Thoracic aorta (tissue), 2 donors: ENCODE results near the gene CCL5. TPM values are rescaled to one million over a fixed set of nuclear protein-coding genes. Genes with fewer than 3 reads are reported as not detected.

Source experiments
- ATAC-seq: fragments of 150-250 bp; one replicate; pipeline ENCODE4 v1.8.0; 2017; ENCODE audit warnings: low read depth; ENCODE audit not compliant: insufficient number of reproducible peaks, low FRiP score
- DNase-seq: peaks from one replicate; pipeline ENCODE4 v3.0.0-alpha.2; 2020; ENCODE audit warnings: low spot score
- H3K27ac ChIP-seq, 2 donors: fragments of 200-600 bp; sonication (generic); 1 replicate in 1 of 2; 2 replicates in 1 of 2; pipeline ENCODE4 v1.5.1; 2016; ENCODE audit warnings: mild to moderate bottlenecking in 2 of 2, moderate library complexity in 2 of 2
- H3K27me3 ChIP-seq: fragments of 200-600 bp; sonication (generic); replicated peaks from 2 replicates; pipeline ENCODE4 v1.6.0; 2016; ENCODE audit warnings: mild to moderate bottlenecking; ENCODE audit not compliant: insufficient read depth
- H3K36me3 ChIP-seq: fragments of 200-600 bp; sonication (generic); one replicate; pipeline ENCODE4 v1.5.1; 2016
- H3K4me1 ChIP-seq, 2 donors: fragments of 200-600 bp; sonication (generic); 1 replicate in 1 of 2; 2 replicates in 1 of 2; pipeline versions ENCODE4 v1.5.1 to v1.6.0; 2016; ENCODE audit warnings: low read depth in 2 of 2, mild to moderate bottlenecking in 1 of 2; ENCODE audit not compliant: control insufficient read depth in 1 of 2
- H3K4me3 ChIP-seq: fragments of 200-600 bp; sonication (generic); 2 replicates; pipeline ENCODE4 v1.5.1; 2016; ENCODE audit warnings: mild to moderate bottlenecking
- H3K9me3 ChIP-seq: fragments of 200-600 bp; sonication (generic); 2 replicates; pipeline ENCODE4 v1.5.1; 2016
- CTCF ChIP-seq: fragments of 200-600 bp; sonication (generic); IDR thresholded peaks from one replicate; pipeline ENCODE4 v1.5.1; 2019; ENCODE audit warnings: antibody characterized with exemption
- total RNA-seq, 2 donors: library from RNA; depleted of rRNA; stranded (reverse); fragments of >200 nt; gene quantifications; one replicate each; pipeline versions ENCODE4 v1.1.0 to v1.2.3, GENCODE V29; 2016

CCL5 gene
- total RNA-seq, 2 donors from 2014 or later = 6.2 to 7.1 TPM

- H3K4me1 ChIP-seq = no peaks in the 10 kb centered on the region
- no peaks in the 10 kb centered on the region for H3K36me3 ChIP-seq
- no peaks in the 10 kb centered on the region for H3K27me3 ChIP-seq
- no peak overlapping the region for H3K27ac ChIP-seq
- no peak for TF ChIP-seq CTCF
- no peak overlapping the region for H3K4me3 ChIP-seq
- ATAC-seq (no peak), DNase-seq (no peak)
- H3K9me3 ChIP-seq = no peaks in the 10 kb centered on the region
These were observed 15.8 kb upstream of the CCL5 start for GRCh38 chr17:35895636-35896587.

- Histone ChIP-seq H3K4me1 (peaks cover 6 to 8% of the 10 kb centered on the region in 2 donors), H3K36me3 (no peaks in the 10 kb centered on the region), H3K27me3 (no peaks in the 10 kb centered on the region), H3K4me3 (no peak overlapping the region), H3K27ac (no peak overlapping the region), H3K9me3 (no peaks in the 10 kb centered on the region)
- no peak for TF ChIP-seq CTCF
- no peak for ATAC-seq
- no peak for DNase-seq
These were observed 14.0 kb upstream of the CCL5 start for GRCh38 chr17:35894206-35894605.

- TF ChIP-seq CTCF = no peak
- DNase-seq (no peak), ATAC-seq (no peak)
- Histone ChIP-seq H3K9me3 (no peaks in the 10 kb centered on the region), H3K4me1 (peaks cover 6 to 8% of the 10 kb centered on the region in 2 donors), H3K27ac (no peak overlapping the region), H3K36me3 (no peaks in the 10 kb centered on the region), H3K27me3 (no peaks in the 10 kb centered on the region), H3K4me3 (no peak overlapping the region)
These were observed 13.6 kb upstream of the CCL5 start for GRCh38 chr17:35893751-35894150.

- H3K4me1 ChIP-seq = peaks cover 6 to 8% of the 10 kb centered on the region in 2 donors
- DNase-seq = no peak
- H3K27ac ChIP-seq = no peak overlapping the region
- H3K4me3 ChIP-seq = no peak overlapping the region
- no peaks in the 10 kb centered on the region for H3K27me3 ChIP-seq
- H3K36me3 ChIP-seq = no peaks in the 10 kb centered on the region
- TF ChIP-seq CTCF = no peak
- no peak for ATAC-seq
- H3K9me3 ChIP-seq = no peaks in the 10 kb centered on the region
These were observed 12.2 kb upstream of the CCL5 start for GRCh38 chr17:35892091-35893035.

GRCh38 chr17:35891269-35891668 lies 11.1 kb upstream of the CCL5 start:
- no peak for ATAC-seq
- H3K9me3 ChIP-seq = no peaks in the 10 kb centered on the region
- H3K4me1 ChIP-seq = peaks cover 6 to 8% of the 10 kb centered on the region in 2 donors
- H3K4me3 ChIP-seq = no peak overlapping the region
- H3K36me3 ChIP-seq = no peaks in the 10 kb centered on the region
- H3K27ac ChIP-seq = no peak overlapping the region
- H3K27me3 ChIP-seq = no peaks in the 10 kb centered on the region
- TF ChIP-seq CTCF = no peak
- DNase-seq = no peak
